ENCODE results near the gene OR6B1.

Gene OR6B1

GRCh38 chr7:144000020-144000419 is at the start of gene OR6B1:
TSS of gene OR6B1 (plus strand) at chr7:144000320. CDS start at chr7:144003997, 3,677 bp downstream.
- no peak for DNase-seq

GRCh38 chr7:143953421-143953820 is 46.7 kb upstream of the OR6B1 start:
- no peak for DNase-seq

- no peak for DNase-seq
These were observed 46.0 kb upstream of the OR6B1 start for GRCh38 chr7:143954135-143954534.

- no peak for DNase-seq
These were observed 45.6 kb upstream of the OR6B1 start, which contains the start of gene OR2F1 for GRCh38 chr7:143954544-143954943. TSS of gene OR2F1 (plus strand) at chr7:143954844. CDS start at chr7:143959971, 5,127 bp downstream.

- DNase-seq = no peak
These were observed 41.3 kb upstream of the OR6B1 start for GRCh38 chr7:143958781-143959180.

- no peak for DNase-seq
These were observed 39.1 kb upstream of the OR6B1 start for GRCh38 chr7:143960813-143961610.

- no peak for DNase-seq
These were observed 34.8 kb upstream of the OR6B1 start for GRCh38 chr7:143965280-143965679.

GRCh38 chr7:143967398-143967797 is 32.7 kb upstream of the OR6B1 start:
- no peak for DNase-seq

- DNase-seq = no peak
These were observed 26.2 kb upstream of the OR6B1 start for GRCh38 chr7:143973870-143974416.

GRCh38 chr7:143974459-143974858 is 25.7 kb upstream of the OR6B1 start:
- DNase-seq = no peak

GRCh38 chr7:143975617-143976016 is 24.5 kb upstream of the OR6B1 start:
- DNase-seq = no peak

GRCh38 chr7:143978585-143978984 is 21.5 kb upstream of the OR6B1 start:
- no peak for DNase-seq

- no peak for DNase-seq
These were observed 20.8 kb upstream of the OR6B1 start for GRCh38 chr7:143979359-143979758.

- DNase-seq = no peak
These were observed 20.1 kb upstream of the OR6B1 start for GRCh38 chr7:143979998-143980397.

- DNase-seq = no peak
These were observed 19.2 kb upstream of the OR6B1 start for GRCh38 chr7:143980746-143981510.

- DNase-seq = no peak
These were observed 16.2 kb upstream of the OR6B1 start for GRCh38 chr7:143983960-143984359.

- no peak for DNase-seq
These were observed 12.6 kb upstream of the OR6B1 start for GRCh38 chr7:143987513-143987912.

GRCh38 chr7:143988976-143989745 is 11.0 kb upstream of the OR6B1 start:
- DNase-seq = no peak

- DNase-seq = no peak
These were observed 7.5 kb upstream of the OR6B1 start for GRCh38 chr7:143992670-143993069.

- no peak for DNase-seq
These were observed 6.2 kb upstream of the OR6B1 start for GRCh38 chr7:143993924-143994323.

- no peak for DNase-seq
These were observed 1.4 kb downstream of the OR6B1 start for GRCh38 chr7:144001543-144001942.

GRCh38 chr7:144004703-144005102 is 4.6 kb downstream of the OR6B1 start:
- DNase-seq = no peak

All from activated CD4-positive, CD25-positive, alpha-beta regulatory T cell treated with anti-CD3 and anti-CD28 coated beads, Interleukin-2, amount 50 U/mL, for 72 hours (primary cell).